ENCODE results near the gene ASB18. TPM values are rescaled to one million over a fixed set of nuclear protein-coding genes. Genes with fewer than 3 reads are reported as not detected.

Gene ASB18
- total RNA-seq, 1 donor from 2014 or later, result not detected

GRCh38 chr2:236164201-236164924 is 99.8 kb downstream of the ASB18 start:
- Mint-ChIP-seq H3K36me3 (ENCODE audit: low read depth, unreplicated experiment) (peaks cover 7% of the 10 kb centered on the region), H3K4me1 (ENCODE audit: unreplicated experiment) (peaks cover 22% of the 10 kb centered on the region), H3K27ac (ENCODE audit: unreplicated experiment) (no peak overlapping the region), H3K9me3 (ENCODE audit: unreplicated experiment) (no peaks in the 10 kb centered on the region), H3K4me3 (ENCODE audit: unreplicated experiment) (peak overlapping the region; percentile 87), H3K27me3 (ENCODE audit: unreplicated experiment) (peaks cover 44% of the 10 kb centered on the region)
- DNase-seq (ENCODE audit: low spot score), result peak; percentile 51
- TF ChIP-seq CTCF (IDR thresholded peaks at IDR 0.05; ENCODE audit: unreplicated experiment), result no peak

GRCh38 chr2:236163471-236164200 is 100.6 kb downstream of the ASB18 start:
- Mint-ChIP-seq H3K27ac (ENCODE audit: unreplicated experiment) (no peak overlapping the region), H3K9me3 (ENCODE audit: unreplicated experiment) (no peaks in the 10 kb centered on the region), H3K4me3 (ENCODE audit: unreplicated experiment) (no peak overlapping the region), H3K27me3 (ENCODE audit: unreplicated experiment) (peaks cover 38% of the 10 kb centered on the region), H3K36me3 (ENCODE audit: low read depth, unreplicated experiment) (peaks cover 7% of the 10 kb centered on the region), H3K4me1 (ENCODE audit: unreplicated experiment) (peaks cover 19% of the 10 kb centered on the region)
- no peak for TF ChIP-seq CTCF (IDR thresholded peaks at IDR 0.05; ENCODE audit: unreplicated experiment)
- DNase-seq (ENCODE audit: low spot score), result no peak

DNA sequence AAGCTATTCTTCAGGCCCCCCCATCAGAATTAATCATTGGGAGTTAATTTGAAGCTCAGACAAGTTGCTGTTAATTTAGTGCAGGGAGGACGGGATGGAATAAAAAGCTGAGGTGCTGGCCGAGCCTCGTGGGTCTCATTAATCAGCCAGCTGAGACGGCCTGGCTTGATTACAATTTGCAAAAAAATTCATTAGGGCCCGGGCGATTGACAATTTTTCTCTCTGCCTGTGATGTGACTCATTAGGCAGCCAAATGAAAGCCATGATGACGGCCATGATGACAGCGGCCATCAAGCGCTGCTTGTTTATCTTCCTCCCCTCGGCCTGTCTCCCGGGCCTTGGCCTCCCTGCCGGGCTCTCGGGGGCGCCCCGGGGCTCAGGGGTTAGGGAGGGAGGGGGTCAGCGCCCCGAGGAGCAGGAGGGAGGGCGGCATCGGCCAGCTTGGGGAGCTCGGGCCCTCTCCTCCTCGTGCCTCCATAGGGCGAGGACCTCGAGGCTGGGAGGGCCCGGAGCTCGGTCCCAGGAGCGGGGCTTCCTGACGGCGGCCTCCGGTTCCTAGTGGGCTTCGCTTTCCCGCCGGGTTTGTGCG is 101.2 kb downstream of the ASB18 start:
- peaks cover 41% of the 10 kb centered on the region for H3K27me3 Mint-ChIP-seq (ENCODE audit: unreplicated experiment)
- peaks cover 7% of the 10 kb centered on the region for H3K36me3 Mint-ChIP-seq (ENCODE audit: low read depth, unreplicated experiment)
- no peak overlapping the region for H3K27ac Mint-ChIP-seq (ENCODE audit: unreplicated experiment)
- peaks cover 19% of the 10 kb centered on the region for H3K4me1 Mint-ChIP-seq (ENCODE audit: unreplicated experiment)
- TF ChIP-seq CTCF (IDR thresholded peaks at IDR 0.05; ENCODE audit: unreplicated experiment), result no peak
- no peak for DNase-seq (ENCODE audit: low spot score)
- H3K9me3 Mint-ChIP-seq (ENCODE audit: unreplicated experiment), result no peaks in the 10 kb centered on the region
- peak overlapping the region; percentile 67 for H3K4me3 Mint-ChIP-seq (ENCODE audit: unreplicated experiment)

GRCh38 chr2:236162031-236162845 is 102.0 kb downstream of the ASB18 start:
- Mint-ChIP-seq H3K36me3 (ENCODE audit: low read depth, unreplicated experiment) (peaks cover 7% of the 10 kb centered on the region), H3K4me1 (ENCODE audit: unreplicated experiment) (peaks cover 19% of the 10 kb centered on the region), H3K4me3 (ENCODE audit: unreplicated experiment) (peak overlapping the region; percentile 67), H3K27me3 (ENCODE audit: unreplicated experiment) (peaks cover 45% of the 10 kb centered on the region), H3K27ac (ENCODE audit: unreplicated experiment) (no peak overlapping the region), H3K9me3 (ENCODE audit: unreplicated experiment) (no peaks in the 10 kb centered on the region)
- no peak for TF ChIP-seq CTCF (IDR thresholded peaks at IDR 0.05; ENCODE audit: unreplicated experiment)
- no peak for DNase-seq (ENCODE audit: low spot score)

All from endothelial cell (in vitro differentiated cells).